Activated naive CD8-positive, alpha-beta T cell treated with anti-CD3 and anti-CD28 coated beads, Interleukin-2, amount 50 U/mL, for 24 hours (primary cell): Measurements from ENCODE around the gene CDK15.
A peak's percentile ranks its signal among the peaks of the same experiment; 100 is the strongest.
"Not testable (repeated sequence)": the region's sequence is repeated elsewhere in the genome, so short reads cannot be mapped to it uniquely, and the experiment has no call there.

Experiments
- ATAC-seq: fragments of 150-1000 bp; cut with Tn5 transposase; one replicate; pipeline ENCODE4 v1.10.0; 2021
- DNase-seq: peaks from one replicate; pipeline ENCODE4 v3.0.0; 2021
- H3K27ac Mint-ChIP-seq: one replicate; pipeline ENCODE4 v1.8.0; 2021; ENCODE audit warnings: mild to moderate bottlenecking, mixed read lengths
- H3K27me3 Mint-ChIP-seq: one replicate; pipeline ENCODE4 v1.8.0; 2021; ENCODE audit warnings: mixed read lengths
- H3K36me3 Mint-ChIP-seq: one replicate; pipeline ENCODE4 v1.8.0; 2021; ENCODE audit warnings: low read depth, mixed read lengths
- H3K4me1 Mint-ChIP-seq: one replicate; pipeline ENCODE4 v1.8.0; 2021; ENCODE audit warnings: mixed read lengths
- H3K4me3 Mint-ChIP-seq: one replicate; pipeline ENCODE4 v1.8.0; 2021; ENCODE audit warnings: mild to moderate bottlenecking, moderate library complexity, mixed read lengths
- H3K9me3 Mint-ChIP-seq: one replicate; pipeline ENCODE4 v1.8.0; 2021; ENCODE audit warnings: mixed read lengths

CDK15 gene

DNA sequence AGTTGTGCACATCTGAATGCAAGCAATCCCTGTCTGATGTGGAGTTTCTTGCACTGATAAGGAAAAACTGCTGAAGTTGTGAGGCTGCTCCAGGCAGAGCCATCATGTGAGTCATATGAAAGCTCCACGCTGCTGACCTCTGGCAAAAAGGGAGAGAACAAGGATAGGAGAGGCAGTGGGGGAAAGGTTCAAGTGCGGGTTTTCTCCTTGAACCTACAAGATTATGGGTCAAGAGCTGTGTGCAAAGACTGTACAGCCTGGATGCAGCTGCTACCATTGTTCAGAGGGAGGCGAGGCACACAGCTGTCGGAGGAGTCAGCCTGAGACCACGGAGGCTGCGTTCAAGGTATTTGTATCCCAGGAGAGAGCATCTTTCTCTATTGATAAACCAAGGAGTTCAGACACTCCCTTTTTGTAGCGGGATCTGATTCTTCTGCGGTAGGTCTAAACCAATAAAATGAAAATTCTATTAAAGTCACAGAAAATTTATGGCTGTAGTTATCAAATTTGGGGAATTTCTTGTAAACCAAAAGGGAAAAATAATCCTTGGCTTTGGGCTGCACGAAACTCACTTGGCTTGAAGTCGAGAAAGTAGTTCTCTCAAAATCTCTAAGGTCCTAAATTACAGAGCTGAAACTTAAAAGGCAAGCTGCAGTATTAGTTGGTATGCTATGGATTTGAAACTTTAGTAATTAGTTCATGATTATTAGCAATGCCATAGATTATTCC is at the start of gene CDK15:
Gene CDK15 (plus strand): TSS at position 96 of the 729 bp plus-strand sequence. CDS start 128 bp downstream, at position 224.
- ATAC-seq, result no peak
- Mint-ChIP-seq H3K4me1 (no peaks in the 10 kb centered on the region), H3K36me3 (no peaks in the 10 kb centered on the region), H3K4me3 (no peak within 1 kb of the TSS), H3K27ac (no peak within 1 kb of the TSS), H3K9me3 (no peaks in the 10 kb centered on the region), H3K27me3 (peaks cover 11% of the 10 kb centered on the region)
- no peak for DNase-seq

GRCh38 chr2:201758234-201758633 is 48.1 kb upstream of the CDK15 start:
- H3K4me1 Mint-ChIP-seq, result no peaks in the 10 kb centered on the region
- ATAC-seq, result no peak
- no peaks in the 10 kb centered on the region for H3K27me3 Mint-ChIP-seq

DNA sequence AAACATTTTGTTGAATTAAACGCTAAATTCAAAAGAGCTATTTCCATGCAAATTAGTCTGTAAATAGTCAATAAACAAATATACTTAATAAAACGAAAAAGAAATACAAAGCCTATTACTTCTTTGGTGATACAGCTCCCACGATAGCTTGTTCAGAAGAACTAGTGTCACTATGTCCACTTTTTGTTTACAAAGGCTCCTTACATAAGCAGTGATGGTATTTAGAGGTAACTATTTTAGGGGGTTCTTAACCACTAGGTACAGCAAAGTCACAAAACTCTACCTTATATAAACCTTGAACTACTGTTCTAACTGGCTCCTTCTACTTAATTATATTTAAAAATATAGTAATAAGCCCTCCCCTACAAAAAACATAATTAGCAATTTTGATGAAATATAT is 47.5 kb upstream of the CDK15 start:
- Mint-ChIP-seq H3K4me3 (no peak overlapping the region), H3K27ac (no peak overlapping the region), H3K4me1 (no peaks in the 10 kb centered on the region), H3K9me3 (no peaks in the 10 kb centered on the region), H3K36me3 (peaks cover 16% of the 10 kb centered on the region), H3K27me3 (no peaks in the 10 kb centered on the region)
- DNase-seq, result no peak
- ATAC-seq, result no peak

More at GRCh38 chr2:201758234-201758633, 48.1 kb upstream of the CDK15 start:
- no peaks in the 10 kb centered on the region for H3K9me3 Mint-ChIP-seq
- H3K4me3 Mint-ChIP-seq, result no peak overlapping the region
- no peak overlapping the region for H3K27ac Mint-ChIP-seq
- H3K36me3 Mint-ChIP-seq, result peaks cover 16% of the 10 kb centered on the region
- no peak for DNase-seq

DNA sequence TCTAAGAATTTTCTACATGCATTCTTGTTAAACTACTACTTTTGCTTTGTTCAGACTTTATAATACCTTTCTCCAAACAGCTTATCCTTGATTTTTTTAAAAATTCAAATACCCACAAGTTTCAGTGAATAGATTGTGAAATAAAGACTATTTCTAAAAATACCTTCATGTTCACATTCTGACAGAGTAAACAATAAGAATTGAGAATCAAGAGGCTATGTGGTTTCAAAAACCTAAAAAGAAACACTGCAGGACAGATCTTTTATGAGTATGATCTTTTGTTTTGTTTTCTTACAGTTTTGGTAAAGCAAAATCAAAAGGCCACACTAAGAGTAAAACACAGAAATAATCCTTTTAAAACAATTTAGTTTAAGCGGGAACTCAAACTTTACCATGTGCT is 46.8 kb upstream of the CDK15 start:
- ATAC-seq (no peak), DNase-seq (no peak)
- Mint-ChIP-seq H3K36me3 (peaks cover 16% of the 10 kb centered on the region), H3K27ac (no peak overlapping the region), H3K4me1 (no peaks in the 10 kb centered on the region), H3K4me3 (no peak overlapping the region), H3K27me3 (no peaks in the 10 kb centered on the region), H3K9me3 (no peaks in the 10 kb centered on the region)

GRCh38 chr2:201761101-201761500 is 45.2 kb upstream of the CDK15 start:
- H3K4me3 Mint-ChIP-seq, result no peak overlapping the region
- H3K27ac Mint-ChIP-seq, result no peak overlapping the region
- no peak for ATAC-seq
- H3K27me3 Mint-ChIP-seq, result no peaks in the 10 kb centered on the region
- no peaks in the 10 kb centered on the region for H3K9me3 Mint-ChIP-seq
- DNase-seq, result no peak
- peaks cover 19% of the 10 kb centered on the region for H3K36me3 Mint-ChIP-seq
- no peaks in the 10 kb centered on the region for H3K4me1 Mint-ChIP-seq

- H3K36me3 Mint-ChIP-seq, result peaks cover 19% of the 10 kb centered on the region
- not testable (repeated sequence) for H3K4me3 Mint-ChIP-seq, DNase-seq, H3K4me1 Mint-ChIP-seq, H3K27ac Mint-ChIP-seq, H3K9me3 Mint-ChIP-seq, ATAC-seq, H3K27me3 Mint-ChIP-seq
Observed at GRCh38 chr2:201764469-201764868, 41.9 kb upstream of the CDK15 start.

DNA sequence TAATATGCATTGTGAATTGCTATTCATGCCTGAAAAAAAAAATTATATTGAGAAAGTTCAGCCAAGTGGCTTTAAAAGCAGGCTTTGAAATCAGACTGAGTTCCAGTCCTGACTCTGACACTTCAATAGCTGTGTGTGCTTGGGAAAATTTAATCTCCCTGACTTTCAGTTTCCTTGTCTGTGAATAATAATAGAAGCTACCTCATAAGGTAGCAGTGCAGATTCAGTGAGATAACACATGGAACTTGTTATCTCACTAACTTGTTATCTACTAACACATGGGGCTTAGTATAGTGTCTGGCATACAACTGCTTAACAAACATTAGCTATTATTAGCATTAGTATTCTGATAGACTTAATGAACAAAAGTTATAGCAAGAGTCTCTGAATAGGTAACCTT is 40.5 kb upstream of the CDK15 start:
- Mint-ChIP-seq H3K9me3 (no peaks in the 10 kb centered on the region), H3K27me3 (no peaks in the 10 kb centered on the region), H3K36me3 (peaks cover 16% of the 10 kb centered on the region), H3K4me1 (no peaks in the 10 kb centered on the region), H3K4me3 (no peak overlapping the region), H3K27ac (no peak overlapping the region)
- ATAC-seq (no peak), DNase-seq (no peak)

DNA sequence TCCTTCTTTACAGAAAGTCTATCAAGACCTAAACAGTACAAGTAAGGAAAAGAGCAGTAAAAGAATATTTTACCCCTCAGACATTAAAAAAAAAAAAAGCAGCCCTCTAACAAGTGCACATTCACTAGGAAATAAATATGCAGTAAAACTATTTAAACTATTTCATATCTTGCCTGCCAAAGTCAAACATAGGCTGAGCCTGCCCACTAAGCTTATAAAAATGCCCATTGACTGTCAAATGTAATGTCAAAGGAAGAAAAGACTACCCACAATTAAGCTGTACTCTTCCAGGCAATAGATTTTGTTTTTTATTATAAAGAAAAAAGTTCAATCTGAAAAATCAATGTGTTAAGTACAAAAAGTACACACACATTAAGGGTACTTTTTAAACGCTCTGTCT is 37.4 kb upstream of the CDK15 start:
- H3K36me3 Mint-ChIP-seq, result peaks cover 9% of the 10 kb centered on the region
- no peak for DNase-seq
- H3K9me3 Mint-ChIP-seq, result no peaks in the 10 kb centered on the region
- no peak overlapping the region for H3K27ac Mint-ChIP-seq
- H3K27me3 Mint-ChIP-seq, result no peaks in the 10 kb centered on the region
- ATAC-seq, result no peak
- H3K4me1 Mint-ChIP-seq, result no peaks in the 10 kb centered on the region
- no peak overlapping the region for H3K4me3 Mint-ChIP-seq

DNA sequence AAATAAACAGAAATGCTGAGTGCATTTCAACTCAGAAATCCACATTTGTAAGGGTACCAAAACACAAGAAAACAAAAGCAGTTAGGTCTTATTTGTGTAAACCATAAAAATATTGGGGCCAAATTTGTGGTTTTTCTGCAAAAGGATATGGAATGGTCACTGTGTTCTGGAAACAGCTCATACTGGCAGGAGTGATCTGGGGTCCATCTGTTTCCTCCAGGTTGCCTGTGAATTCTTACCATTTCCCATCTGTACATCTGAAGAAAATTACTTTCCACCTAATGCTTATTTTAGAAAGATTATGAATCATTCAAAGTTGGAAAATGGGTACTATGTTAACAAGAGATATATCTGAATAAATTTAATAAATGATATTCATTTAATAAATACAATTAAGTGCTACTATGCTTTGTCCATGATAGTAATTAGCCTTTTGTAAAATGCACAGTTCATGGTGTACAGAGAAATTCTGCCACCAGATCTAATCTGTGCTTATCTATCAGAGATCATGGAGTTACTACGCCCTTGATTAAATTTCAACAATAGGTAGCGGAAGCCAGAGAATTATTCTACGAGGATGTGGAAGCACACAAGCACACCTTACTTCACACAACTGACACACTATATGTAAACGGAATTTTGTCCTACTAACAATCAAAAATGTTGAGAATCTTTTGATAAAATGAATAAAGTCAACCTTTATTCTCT is 36.5 kb upstream of the CDK15 start:
- ATAC-seq (no peak), DNase-seq (no peak)
- Mint-ChIP-seq H3K4me1 (peaks cover 4% of the 10 kb centered on the region), H3K27ac (no peak overlapping the region), H3K4me3 (no peak overlapping the region), H3K27me3 (no peaks in the 10 kb centered on the region), H3K36me3 (peaks cover 9% of the 10 kb centered on the region), H3K9me3 (no peaks in the 10 kb centered on the region)

DNA sequence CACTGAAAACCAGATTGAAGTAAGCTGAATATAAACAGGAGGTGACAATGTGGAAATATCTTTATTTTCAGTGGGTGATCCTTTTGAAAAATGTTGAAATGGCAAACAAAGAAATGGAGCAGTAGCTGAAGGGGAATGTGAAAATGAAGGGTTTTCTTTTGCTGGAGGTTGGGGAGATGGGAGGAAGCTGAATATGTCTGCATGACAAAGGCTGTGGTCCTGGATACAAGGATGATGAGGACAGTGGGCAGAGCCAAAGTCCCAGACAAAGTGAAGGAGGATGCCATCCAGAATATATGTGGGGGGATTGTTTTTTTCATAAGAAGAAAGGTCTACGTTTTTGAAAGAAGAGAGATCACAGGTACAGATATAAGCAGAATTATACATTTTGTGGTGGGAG is 32.3 kb upstream of the CDK15 start:
- H3K9me3 Mint-ChIP-seq, result no peaks in the 10 kb centered on the region
- no peak overlapping the region for H3K4me3 Mint-ChIP-seq
- no peaks in the 10 kb centered on the region for H3K27me3 Mint-ChIP-seq
- ATAC-seq (no peak), DNase-seq (no peak)
- no peaks in the 10 kb centered on the region for H3K36me3 Mint-ChIP-seq
- peaks cover 14% of the 10 kb centered on the region for H3K4me1 Mint-ChIP-seq
- no peak overlapping the region for H3K27ac Mint-ChIP-seq

DNA sequence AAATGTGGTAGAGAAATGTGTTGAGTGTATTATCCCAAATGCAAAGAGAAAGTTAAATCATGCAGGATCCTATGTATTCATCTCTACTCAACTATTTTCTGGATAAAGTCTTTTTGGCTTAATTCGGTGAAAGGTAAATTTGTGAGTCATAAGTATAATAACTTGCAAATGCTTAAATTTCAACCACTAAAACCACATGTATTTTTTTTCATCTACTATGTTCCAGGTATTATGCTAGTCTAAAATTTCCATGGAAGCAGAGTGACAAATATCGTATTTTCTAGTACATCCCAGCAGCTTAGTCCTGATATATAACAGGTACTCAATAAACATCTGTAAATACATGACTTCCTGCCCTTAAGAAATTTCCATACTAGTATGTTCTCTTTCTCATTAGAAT is 31.8 kb upstream of the CDK15 start:
- H3K36me3 Mint-ChIP-seq, result no peaks in the 10 kb centered on the region
- no peaks in the 10 kb centered on the region for H3K27me3 Mint-ChIP-seq
- H3K27ac Mint-ChIP-seq, result no peak overlapping the region
- no peak for ATAC-seq
- no peak for DNase-seq
- H3K9me3 Mint-ChIP-seq, result no peaks in the 10 kb centered on the region
- no peak overlapping the region for H3K4me3 Mint-ChIP-seq
- peaks cover 17% of the 10 kb centered on the region for H3K4me1 Mint-ChIP-seq

DNA sequence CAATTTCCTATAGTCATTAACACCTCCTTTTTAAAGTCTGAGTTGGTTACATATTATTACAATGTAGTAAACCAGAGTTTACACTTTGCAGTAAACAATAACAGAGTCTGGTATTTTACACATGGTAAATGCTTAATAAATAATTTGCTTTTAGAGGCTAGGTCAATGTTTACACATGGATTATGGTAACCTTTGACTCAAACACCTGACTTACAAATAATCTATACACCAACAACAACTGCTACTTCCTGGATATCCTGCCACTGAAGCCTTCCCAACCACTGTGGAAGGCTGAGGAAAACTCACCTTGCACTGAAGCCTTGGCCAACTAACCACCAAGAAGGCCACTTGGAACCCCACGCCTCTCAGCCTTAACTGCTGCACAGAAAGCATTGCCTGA is 31.0 kb upstream of the CDK15 start:
- Mint-ChIP-seq H3K36me3 (no peaks in the 10 kb centered on the region), H3K4me3 (no peak overlapping the region), H3K9me3 (no peaks in the 10 kb centered on the region), H3K4me1 (peaks cover 24% of the 10 kb centered on the region), H3K27me3 (no peaks in the 10 kb centered on the region), H3K27ac (no peak overlapping the region)
- DNase-seq, result no peak
- ATAC-seq, result no peak

DNA sequence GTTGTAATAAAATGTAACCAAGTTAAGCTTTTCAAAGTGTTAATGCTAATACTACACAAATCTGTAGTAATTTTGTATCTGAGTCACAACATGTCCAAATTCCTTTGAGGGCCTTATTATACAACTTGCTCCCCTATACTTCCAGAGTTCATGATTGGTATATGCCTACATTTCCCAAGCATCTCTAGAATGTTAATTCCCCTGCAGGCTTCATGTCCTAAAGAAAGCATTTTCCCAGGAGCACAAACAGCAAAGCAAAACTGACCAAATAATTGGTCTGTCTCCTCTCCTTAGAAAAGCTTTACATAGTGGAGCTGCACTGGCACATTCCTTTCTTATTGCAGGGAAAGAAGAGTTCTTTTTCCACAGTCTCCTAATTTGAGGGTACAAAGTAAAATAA is 29.3 kb upstream of the CDK15 start:
- Mint-ChIP-seq H3K4me1 (peaks cover 33% of the 10 kb centered on the region), H3K27ac (no peak overlapping the region), H3K36me3 (no peaks in the 10 kb centered on the region), H3K27me3 (peaks cover 2% of the 10 kb centered on the region), H3K9me3 (no peaks in the 10 kb centered on the region), H3K4me3 (no peak overlapping the region)
- DNase-seq, result no peak
- ATAC-seq, result no peak

DNA sequence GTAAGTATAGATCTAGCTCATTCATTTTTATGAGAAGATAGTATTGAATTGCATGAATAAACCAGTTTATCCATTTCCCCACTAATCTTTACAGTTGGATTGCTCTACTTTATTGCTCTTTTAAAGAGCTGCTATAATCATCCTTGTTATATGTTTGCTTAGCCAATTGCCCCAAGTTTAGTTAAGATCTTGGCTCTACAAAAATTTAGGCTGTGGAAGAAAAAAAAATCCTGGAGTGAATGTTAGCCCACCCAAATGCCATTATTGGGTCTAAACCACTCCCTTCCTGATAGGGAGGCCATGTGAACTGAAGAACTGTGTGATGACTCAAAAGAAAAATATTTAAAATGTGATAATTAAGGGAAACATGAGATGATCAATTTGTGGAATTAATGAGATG is 28.5 kb upstream of the CDK15 start:
- Mint-ChIP-seq H3K4me3 (no peak overlapping the region), H3K36me3 (no peaks in the 10 kb centered on the region), H3K27ac (no peak overlapping the region), H3K9me3 (no peaks in the 10 kb centered on the region), H3K4me1 (peaks cover 35% of the 10 kb centered on the region), H3K27me3 (peaks cover 2% of the 10 kb centered on the region)
- DNase-seq (no peak), ATAC-seq (no peak)

- peaks cover 29% of the 10 kb centered on the region for H3K4me1 Mint-ChIP-seq
- no peaks in the 10 kb centered on the region for H3K36me3 Mint-ChIP-seq
- H3K27ac Mint-ChIP-seq, result peak overlapping the region; percentile 64
- DNase-seq (peak; percentile 7), ATAC-seq (no peak)
- peaks cover 6% of the 10 kb centered on the region for H3K27me3 Mint-ChIP-seq
- peak overlapping the region; percentile 89 for H3K4me3 Mint-ChIP-seq
- no peaks in the 10 kb centered on the region for H3K9me3 Mint-ChIP-seq
Observed at GRCh38 chr2:201779901-201780673, 26.2 kb upstream of the CDK15 start.
